CD4-positive, alpha-beta T cell treated with Interleukin-17A for 4 hours (primary cell): ENCODE results near the gene MCU.
"Not testable (repeated sequence)": the region's sequence is repeated elsewhere in the genome, so short reads cannot be mapped to it uniquely, and the experiment has no call there.

ENCODE experiments used
- DNase-seq: peaks from one replicate; pipeline ENCODE4 v3.0.0-alpha.2; 2020; ENCODE audit warnings: mixed read lengths

Gene MCU

DNA sequence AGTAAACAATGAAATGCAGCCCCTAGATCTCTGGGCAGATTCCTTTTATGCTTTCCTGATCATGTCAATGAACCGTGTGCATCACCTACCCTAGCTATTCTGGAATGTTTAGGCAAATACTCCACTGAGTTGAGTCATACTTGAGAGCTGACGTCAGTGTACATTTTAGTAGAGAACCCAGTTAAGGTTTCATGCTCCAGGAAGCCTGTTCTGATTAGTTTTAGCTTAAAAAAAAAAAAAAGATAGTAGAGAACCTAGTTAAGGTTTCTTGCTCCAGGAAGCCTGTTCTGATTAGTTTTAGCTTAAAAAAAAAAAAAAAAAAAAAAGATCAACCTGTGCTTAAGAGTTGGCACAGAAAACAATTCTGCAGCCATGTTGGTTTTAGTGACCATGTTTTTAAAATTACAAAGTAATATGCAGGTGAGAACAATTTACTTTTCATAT, 3.7 kb upstream of the MCU start:
- DNase-seq: no peak

- no peak for DNase-seq
Observed at GRCh38 chr10:72689660-72690059, 2.3 kb upstream of the MCU start.

DNA sequence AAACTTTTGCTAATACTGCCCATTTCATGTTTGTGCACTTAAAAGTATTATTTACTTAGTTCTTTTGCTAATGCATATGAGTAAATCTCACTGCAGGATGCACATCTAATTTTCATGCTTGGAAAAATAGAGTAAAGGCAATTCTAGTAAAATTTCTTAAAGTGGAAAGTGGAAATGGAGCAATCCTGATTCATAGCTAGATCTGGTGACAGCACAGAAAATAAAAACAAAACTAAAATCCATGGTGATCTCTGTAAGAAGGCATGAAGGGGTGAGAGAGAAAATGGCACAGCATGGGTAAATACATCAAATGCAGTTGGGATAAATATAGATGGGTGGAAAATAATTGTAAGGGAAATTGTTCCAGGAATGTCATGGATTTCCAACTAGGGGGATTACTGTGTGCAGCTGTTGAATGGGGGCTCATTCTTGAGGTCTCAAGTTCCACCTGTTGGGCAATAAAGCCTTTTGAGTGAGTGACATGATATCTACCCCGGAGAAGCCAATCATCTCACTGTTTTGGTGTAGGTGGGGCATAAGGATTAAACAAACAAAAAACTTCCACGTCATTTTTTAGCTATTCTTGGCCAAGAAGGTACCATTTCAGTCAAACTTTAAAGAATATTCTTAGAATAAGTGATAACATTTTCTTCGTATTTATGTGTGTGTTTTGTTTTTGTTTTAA, 1.7 kb upstream of the MCU start:
- DNase-seq: no peak

- DNase-seq: no peak
Observed at GRCh38 chr10:72691470-72691862, 477 bp upstream of the MCU start.

DNA sequence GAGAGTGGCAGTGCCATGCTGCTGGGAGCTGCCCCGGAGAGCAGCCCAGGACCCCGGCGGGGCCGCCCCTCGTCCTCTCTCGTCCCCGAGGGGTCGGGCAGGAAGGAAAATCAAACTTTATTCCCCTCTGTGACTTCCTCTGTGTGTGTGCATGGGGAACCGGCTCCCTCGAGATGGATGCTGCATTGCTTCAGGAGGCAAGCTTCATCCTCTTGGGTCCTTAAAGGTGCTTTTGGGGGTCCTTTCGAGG, 726 bp downstream of the MCU start:
- DNase-seq: no peak

DNA sequence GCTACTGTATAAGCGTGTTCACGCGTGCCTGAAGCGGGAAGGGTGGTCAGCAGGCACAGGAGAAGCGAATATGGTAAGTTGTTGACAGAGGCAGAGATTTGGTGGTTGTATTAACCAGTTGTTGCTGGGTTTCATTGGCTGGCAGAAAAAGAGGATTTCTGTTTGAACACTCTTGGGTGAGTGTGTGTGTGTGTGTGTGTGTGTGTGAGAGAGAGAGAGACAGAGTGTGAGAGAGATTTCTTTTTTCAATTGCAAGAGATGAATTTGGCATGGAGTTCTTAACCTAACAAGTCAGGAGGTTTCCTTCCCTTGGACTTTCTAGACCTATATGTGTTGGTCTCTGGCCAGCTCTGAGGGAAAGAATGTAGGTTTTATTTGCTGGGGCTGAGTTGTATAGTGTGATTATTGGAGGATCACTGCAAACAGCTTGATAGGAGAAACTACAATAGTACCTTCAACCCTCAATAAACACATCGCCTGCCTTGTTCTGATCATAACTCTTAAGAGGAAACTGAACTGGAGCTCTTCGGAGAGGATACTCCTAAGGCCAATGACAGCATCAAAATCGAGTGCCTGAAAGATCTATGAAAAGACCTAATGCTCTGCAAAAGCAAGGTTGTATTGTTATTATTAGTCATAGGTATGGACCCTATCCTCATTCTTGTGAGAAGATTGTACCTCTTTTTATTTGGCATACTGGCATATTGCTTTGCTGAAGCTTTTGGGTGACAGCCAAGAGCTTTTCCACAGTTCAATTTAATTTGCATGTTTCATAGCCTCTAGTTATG, 1.2 kb downstream of the MCU start:
- peak; percentile 19 for DNase-seq

DNA sequence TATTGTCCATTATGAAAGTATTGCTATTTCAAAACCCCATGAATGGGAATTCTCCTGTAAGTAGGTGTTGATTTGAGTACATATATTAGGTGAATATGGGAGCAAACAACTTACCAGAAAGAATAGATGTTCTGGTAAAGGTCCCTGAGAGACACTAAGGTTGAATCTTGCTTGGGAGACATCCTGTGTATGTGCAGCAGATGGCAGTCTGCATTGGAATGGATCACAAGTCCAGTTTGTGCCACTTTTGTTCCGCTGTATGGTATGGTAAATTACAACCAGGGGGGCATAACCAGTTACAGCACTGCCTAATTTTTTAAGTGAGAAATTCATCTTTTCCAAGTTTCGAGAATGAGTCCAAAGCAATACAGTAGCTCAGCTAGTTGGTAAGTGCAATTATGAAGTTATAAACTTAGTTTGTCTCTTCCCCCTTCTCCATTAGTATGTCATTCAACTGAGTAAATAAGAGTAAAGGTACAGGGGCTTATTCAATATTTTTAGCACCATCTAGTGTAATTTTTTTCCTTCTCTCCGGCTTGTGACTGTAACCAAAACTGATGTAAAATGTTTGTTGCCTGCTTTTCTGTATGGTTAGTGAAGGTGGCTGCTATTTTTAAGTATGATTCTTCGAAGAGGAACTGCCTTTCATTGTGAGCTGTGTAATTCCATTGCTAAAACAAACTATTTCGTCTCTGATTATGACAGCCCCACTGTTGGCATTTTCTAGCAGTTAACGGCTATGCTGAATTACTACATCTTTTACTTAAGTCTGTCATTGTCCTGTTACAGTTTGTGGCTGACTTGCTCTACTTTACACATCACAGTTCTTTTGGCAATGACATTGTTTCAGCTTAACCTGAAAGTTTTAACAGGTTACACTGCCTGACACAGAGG, 2.8 kb downstream of the MCU start:
- DNase-seq: peak; percentile 7

GRCh38 chr10:72695496-72695895, 3.6 kb downstream of the MCU start:
- DNase-seq: no peak

GRCh38 chr10:72697716-72698115, 5.8 kb downstream of the MCU start:
- DNase-seq: no peak

DNA sequence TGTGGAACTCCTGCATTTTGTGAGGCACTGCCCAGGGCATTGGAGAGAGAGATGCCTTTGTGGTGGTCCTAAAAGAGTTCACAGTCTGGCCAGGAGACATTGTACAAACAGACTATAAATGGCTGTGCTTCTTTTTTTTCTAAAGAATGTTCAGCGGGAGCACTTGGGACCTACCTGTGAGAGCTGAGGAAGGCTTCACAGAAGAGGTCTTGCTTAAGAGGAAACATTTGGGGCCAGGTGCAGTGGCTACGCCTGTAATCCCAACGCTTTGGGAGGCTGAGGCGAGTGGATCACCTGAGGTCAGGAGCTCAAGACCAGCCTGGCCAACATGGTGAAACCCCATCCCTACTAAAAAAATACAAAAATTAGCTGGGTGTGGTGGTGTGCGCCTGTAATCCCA, 10.5 kb downstream of the MCU start:
- not testable (repeated sequence) for DNase-seq

DNA sequence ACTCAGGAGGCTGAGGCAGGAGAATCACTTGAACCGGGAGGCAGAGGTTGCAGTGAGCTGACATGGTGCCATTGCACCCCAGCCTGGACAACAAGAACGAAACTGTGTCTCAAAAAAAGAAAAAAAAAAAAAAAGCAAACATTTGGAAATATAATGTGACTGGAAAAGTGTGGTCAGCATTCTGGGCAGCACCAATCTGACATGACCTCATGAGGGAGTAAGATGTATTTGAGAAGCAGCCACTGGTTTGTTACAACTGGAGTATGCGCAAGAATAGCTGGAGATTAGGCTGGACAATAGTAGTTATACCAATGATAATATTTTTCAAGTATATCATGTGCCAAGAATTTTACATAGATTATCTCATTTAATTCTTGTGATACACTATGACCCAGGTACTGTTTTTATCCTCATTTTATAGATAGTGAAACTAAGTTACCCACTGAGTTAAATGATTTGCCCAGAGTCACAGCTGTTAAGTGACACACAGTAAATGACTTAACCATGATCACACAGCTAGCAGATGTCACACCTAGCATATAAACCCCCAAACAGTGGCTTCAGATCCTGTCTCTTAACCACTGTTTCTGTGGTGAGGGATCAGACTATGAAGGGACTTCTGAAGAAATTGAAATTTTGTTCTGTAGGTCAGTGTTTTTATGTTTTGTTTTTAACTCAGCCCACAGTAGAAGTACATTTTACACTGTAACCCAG, 11.1 kb downstream of the MCU start:
- DNase-seq: no peak

DNA sequence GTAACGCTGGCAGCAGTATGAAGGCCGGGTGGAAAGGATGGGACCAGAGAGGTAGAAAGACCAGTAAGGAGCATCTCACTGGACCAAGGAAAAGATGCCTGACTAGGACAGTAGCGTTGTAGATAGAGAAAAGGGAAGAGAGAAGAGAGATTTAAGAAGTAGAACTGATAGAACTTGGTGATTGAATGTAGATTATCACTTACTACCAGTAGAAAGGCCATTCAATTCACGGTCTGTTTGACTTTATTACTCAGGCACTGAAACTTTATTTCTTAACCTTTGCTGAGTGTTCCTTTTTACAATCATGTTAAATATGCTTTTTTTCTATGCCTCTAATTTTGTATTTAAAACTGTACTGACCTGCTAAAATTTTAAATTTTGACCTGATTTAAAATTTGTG, 12.2 kb downstream of the MCU start:
- DNase-seq: no peak

DNA sequence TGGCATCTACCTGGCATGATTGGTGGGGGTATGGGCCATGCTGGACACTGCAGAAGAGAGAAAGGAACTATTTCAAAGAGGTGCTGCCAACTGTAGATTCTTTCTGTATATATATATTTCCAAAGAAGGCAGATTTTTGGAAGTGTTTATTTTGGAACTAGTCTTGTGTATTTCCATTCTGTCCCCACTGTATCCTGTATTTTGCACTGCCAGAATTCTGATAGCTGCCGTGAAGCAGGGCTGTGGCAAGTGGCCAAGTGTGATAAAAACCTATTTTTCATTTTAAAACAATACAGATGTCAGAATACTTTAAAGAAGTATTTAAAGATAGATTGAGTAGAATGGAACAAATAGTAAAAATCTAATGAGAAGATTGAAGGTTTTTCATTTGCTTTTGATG, 17.1 kb downstream of the MCU start:
- no peak for DNase-seq

- no peak for DNase-seq
Observed at GRCh38 chr10:72712136-72712535, 20.2 kb downstream of the MCU start.

- no peak for DNase-seq
Observed at GRCh38 chr10:72719941-72720592, 28.1 kb downstream of the MCU start.

GRCh38 chr10:72720814-72721660, 29.1 kb downstream of the MCU start:
- no peak for DNase-seq

DNA sequence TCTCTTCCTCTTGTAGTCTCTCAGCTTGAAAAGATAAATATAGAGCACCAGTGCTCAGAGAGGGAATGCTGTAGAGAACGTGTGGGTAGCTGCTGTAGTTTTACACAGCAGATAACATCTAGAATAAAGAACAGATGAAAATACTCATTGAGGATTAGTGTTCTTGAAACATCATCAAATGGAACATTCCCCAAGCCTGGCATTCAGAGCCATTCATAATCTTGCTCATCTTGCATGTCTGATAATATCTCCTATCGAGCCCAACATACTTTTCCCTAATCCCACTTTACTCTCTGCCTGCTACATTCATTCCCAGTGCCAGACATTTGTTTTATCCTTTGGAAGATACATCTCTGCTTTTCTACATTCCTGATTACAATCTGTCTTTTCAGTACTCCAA, 35.2 kb downstream of the MCU start:
- no peak for DNase-seq

DNA sequence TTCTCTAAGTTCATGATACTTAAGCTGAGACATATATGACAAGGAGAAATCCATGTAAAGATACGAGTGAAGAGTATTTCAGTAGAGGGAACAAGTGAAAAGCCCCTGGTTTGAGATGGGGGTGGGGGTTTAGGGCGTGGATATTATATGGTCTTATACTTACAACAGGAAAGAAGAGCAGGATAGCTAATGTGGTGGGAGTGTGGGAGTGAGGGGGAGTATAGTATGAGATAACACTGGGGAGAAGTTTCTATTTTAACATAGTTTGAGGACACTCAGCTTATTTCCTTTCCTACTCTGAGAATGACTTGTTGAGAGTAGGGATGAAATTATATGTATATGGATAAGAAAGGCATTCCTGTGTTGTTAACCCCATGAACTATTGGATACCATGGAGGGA, 36.5 kb downstream of the MCU start:
- no peak for DNase-seq

GRCh38 chr10:72729528-72729927, 37.6 kb downstream of the MCU start:
- DNase-seq: no peak

- DNase-seq: no peak
Observed at GRCh38 chr10:72730479-72730878, 38.5 kb downstream of the MCU start.

- no peak for DNase-seq
Observed at GRCh38 chr10:72731916-72732419, 40.0 kb downstream of the MCU start.
